CD4-positive, alpha-beta T cell treated with Interleukin-4 for 1 hour (primary cell): ENCODE data around the gene ATP6V0D1.

ENCODE experiments used
- DNase-seq, 2 donors: peaks; one replicate each; pipeline ENCODE4 v3.0.0-alpha.2; 2020 to 2022

The ATP6V0D1 gene

DNA sequence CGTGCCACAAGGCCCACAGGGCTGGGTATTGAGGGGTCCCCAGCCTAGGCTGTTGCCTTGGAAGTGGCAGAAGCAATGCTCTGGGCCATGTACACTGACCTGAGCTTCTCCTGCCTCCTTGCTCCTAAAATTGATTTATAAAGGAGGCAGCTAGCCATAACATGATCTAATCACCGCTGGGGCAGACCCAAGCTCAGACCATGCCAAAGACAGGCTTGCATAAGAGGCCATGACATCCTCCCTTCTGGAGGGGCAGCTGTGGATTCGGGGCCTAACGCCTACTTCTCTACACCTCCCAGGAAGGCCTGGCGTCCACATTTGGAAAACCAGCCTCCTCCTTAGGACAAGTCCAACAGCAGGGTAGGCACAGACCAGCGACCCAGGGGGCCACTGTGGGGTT, 37.7 kb downstream of the ATP6V0D1 start:
- DNase-seq = no peak

DNA sequence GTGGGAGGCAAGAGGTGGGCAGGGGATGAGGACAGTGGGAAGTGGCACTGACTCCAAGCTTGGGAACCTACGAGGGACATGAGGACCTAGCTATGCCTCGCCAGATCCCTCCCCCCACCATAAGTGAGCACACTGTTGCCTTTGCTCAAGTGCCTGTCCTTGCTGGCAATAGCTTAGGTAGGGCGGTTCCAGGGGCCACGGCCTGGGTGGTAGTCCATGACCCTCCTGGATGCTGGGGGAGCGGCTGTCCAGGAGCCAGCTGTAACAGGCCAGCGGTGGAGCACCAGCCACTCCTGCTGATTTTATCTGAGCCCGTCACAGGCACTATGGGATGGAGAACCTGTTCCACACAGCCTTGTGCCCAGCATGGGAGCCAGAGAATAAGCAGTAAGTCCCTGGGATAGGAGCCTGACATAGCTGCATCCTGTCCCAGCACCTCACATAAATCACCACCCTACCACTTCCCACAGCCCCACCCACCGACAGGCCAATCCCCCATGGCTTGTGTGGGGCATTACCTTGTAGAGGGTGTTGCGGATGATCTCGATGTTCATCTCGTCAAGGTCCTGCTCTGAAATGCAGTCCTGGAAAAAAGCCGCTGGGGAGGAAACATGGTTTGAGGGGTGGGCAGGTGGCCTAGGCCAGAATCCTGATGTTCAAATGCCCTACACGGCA, 38.2 kb downstream of the ATP6V0D1 start:
- no peak for DNase-seq

DNA sequence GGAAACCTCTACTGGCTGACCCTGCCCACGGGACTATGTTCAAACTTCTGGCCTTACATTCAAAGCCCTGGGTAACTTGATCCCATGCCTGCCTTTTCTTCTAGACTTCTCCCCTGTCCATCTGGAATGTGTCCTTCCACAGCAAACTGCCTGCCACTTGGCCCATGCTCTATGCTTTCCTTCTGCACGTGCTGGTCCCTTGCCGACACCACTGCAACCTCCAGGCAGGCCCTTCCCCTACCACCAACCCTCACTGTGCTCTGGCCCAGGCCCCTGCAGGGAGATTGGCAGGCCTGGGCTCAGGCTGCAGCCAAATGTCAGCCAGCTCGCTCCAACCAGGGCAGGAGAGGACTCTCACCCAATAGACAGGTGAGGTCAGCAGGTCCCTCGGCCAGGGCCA, 39.0 kb downstream of the ATP6V0D1 start:
- no peak for DNase-seq

DNA sequence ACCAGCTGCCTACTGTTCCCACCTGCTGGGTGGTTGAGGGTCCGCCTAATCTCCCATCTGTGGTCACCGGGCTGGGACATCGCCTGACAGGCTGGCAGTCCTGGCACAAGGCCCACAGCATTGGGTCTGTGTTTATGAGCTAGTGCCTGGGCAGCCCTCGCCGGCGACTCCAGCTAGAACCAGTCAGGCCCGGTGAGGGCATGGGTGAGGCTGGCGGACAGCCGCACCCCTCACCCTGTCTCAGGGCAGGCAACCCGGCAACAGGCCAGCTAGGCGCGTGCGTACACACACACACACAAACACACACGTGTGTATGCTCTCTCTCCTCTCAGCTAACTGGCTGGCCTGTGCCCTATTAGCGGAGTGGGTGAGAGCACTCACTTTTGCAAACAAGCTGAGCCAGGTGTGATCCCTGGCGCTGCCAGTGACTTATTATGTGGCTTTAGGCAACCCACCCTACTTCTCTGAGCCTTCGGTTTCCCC, 39.6 kb downstream of the ATP6V0D1 start:
- DNase-seq = no peak

DNA sequence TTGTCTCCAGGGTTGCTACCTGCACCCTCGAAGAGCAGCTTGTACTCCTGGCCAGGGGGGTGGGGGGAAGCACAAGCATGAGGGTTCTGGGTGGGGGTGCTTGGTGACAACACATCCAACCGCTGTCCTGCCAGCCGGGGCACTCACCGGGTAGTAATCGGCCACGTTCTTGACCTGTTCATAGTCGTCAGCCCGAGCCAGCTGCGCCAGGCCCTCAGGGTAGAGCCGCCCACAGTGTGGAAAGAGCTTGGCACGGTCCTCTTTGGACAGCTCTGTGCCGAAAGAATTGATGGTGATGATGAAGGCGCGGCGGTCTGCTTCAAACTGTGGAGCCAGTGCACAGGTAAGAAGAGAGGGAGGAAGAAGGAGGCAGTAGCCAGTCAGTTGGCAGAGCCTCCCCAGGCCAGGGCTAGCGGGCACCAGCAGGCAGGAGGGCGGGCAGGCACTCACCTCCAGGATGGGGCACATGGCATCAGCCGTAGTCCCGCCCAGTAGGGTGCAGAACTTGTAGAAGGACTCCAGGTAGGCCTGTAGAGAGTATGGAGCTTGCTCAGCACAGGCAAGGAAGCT, 42.0 kb downstream of the ATP6V0D1 start:
- DNase-seq = no peak

DNA sequence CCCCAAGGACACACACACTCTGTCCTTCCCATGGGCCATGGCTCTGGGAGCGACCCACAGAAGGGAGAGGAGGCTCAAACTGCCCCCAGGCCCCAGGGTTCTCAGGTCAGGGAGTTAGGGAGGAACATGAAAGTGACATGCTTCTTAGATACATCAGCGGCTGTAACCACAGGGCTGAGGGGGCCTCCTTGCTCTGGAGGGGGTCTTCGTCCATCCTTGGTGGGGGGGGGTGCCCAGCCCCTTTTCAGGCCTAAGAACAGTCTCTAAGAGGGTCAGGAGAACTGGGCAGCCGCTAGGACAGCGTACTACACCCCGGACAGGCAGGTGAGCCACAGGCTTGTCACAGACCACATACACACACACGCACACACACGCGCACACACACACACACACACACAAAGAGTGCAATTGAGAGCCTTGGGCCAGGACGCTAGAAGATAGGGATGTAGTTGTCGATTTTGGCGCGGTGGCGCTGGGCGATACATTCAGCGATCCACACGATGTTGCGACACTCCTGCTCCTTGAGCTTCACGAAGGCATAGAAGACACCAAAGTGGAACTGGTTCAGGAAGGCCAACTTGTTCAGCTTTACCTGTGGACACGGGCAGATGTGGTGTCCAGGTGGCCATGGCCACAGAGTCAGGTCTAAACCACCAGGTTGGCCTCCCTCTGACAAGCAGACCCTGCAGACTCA, 42.7 kb downstream of the ATP6V0D1 start:
- no peak for DNase-seq

DNA sequence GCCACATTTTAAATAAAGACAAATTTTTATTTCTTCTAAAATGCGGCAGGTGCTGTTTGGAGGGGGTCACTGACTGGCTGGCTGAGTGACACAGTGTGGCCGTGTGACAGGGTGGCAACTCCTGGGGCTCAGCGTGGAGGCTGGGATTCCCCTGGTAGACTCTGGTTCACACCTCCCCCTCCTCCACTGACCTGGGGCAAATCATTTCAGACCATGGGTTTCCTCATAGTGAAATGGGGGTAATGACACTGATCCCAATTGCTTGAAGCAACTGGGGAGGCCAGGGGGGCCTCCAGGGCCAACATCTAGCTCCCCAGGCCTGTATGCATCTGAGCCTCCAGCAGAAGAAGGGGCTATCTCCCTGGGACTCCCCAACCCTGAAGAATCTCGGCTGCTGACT, 43.4 kb downstream of the ATP6V0D1 start:
- DNase-seq = no peak

DNA sequence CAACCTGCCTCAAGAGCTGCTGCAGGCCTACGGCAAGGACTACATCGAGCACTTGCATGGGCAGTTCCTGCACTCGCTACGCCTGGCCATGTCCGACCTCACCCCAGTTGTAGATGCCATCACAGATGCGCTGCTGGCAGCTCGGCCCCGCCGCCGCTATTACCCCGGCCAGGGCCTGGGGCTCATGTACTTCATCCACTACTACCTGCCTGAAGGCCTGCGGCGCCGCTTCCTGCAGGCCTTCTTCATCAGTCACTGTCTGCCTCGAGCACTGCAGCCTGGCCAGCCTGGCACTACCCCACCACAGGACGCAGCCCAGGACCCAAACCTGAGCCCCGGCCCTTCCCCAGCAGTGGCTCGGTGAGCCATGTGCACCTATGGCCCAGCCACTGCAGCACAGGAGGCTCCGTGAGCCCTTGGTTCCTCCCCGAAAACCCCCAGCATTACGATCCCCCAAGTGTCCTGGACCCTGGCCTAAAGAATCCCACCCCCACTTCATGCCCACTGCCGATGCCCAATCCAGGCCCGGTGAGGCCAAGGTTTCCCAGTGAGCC, 44.2 kb downstream of the ATP6V0D1 start:
- no peak for DNase-seq

DNA sequence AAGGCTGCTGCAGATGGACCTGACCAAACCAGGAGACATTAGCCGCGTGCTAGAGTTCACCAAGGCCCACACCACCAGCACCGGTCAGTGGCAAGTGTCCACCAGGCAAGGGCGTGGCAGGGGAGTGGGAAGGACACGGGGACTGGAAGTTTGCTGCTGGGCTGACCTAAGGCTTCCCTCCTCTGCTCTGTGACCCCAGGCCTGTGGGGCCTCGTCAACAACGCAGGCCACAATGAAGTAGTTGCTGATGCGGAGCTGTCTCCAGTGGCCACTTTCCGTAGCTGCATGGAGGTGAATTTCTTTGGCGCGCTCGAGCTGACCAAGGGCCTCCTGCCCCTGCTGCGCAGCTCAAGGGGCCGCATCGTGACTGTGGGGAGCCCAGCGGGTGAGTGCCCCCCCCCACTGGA, 45.2 kb downstream of the ATP6V0D1 start:
- no peak for DNase-seq

DNA sequence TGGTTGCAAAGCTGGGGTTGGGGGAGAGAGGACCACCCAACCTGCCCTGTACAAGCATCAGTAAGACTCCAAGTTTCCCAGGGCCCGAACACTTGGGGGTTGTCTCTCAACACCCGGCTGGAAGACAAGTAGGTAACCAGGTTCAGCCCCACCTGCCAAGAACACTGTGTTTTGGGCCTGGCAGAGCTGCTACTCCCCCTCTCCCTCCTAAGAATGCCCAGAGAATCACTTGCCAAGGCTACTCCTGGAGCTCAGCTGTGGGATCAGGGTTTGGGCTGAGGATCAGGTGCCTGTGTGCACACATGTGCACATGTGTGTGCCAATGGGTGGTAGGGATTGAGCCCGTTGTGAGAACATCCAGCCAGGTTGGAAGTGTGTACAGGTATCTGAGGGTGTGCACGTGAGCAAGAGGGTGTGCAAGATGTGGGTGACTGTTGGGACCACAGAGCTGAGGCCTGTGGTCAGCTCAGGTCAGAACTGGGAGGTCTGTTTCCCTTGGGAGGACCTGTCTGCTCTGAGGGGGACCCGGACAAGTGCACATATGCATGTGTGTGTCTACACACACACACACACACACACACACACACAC, 47.7 kb downstream of the ATP6V0D1 start:
- DNase-seq = no peak

DNA sequence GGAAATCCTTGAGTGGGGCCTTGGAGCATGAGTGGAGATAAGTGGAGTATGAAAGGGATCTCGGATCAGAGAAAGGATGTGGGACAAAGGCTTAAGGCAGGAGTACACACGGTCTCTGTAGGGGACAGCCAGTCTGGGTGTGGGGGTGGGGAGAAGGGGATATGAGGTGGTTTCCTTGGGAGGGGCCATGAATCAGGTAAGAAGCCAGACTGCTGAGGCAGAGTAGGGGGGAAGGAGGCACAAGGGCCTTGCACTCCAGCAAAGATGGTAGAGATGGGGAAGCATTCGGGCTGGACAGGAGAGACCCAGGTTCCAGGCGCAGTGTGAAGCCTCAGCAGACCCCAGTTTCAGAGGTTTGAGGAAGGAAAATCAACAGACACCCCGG, 48.5 kb downstream of the ATP6V0D1 start:
- no peak for DNase-seq

DNA sequence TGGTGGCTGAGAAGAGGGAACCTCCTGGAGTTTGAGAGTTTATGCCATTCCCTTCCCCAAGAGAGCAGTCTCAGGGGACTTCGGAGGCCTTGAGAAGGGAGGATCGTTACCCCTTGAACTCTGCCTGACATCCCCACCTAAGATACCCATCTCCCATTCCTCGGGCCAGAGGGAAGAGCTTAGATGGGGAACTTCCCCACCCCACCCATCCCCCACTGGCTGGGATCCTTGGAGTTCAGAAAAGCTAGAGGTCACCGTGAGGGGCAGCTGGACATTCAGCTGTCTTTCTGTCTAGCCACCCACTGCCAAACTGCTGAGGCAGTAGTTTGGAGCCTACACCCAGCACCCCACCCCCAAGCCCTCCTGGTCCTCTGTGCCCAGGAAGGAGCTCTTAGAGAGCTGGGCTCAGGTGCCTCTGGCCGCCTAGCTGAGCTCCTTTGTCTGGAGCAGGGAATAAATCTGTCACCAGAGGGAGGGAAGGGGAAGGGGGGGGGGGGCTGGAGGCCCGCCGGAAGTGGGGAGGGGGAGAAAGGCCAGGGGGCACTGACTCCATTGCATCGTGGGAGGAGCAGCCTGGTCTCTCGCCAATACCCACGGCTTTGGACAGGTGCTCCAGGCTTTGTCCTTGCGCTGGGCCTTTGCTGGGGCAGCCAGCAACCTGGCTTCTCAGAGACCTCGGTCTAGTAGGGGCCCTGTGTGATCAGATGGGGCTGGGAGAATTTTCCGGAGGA, 49.0 kb downstream of the ATP6V0D1 start:
- DNase-seq = no peak

DNA sequence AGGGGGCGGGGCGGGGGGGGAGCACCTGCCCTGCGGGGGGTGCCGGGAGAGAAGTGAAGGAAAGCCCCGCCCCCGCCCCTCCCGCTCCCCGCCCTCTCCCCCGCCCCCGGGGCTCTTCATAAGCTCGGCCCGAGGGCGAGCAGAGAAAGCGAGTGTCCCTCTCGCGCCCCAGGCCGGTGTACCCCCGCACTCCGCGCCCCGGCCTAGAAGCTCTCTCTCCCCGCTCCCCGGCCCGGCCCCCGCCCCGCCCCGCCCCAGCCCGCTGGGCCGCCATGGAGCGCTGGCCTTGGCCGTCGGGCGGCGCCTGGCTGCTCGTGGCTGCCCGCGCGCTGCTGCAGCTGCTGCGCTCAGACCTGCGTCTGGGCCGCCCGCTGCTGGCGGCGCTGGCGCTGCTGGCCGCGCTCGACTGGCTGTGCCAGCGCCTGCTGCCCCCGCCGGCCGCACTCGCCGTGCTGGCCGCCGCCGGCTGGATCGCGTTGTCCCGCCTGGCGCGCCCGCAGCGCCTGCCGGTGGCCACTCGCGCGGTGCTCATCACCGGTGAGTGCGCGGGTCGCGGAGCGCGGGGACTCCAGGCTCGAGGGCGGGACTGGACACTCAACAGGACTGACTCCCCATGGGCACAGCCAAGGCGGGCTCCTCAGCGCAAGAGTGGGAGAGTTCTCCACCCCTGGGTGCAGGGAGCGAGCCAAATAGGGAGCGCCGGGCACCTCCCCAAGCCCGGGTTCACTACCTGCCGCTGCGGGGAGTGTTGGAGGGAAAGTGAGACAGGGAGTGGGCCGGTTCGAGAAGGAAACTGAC, 49.8 kb downstream of the ATP6V0D1 start, which contains the start of gene HSD11B2:
HSD11B2 (plus strand) TSS at position 145 of the 798 bp plus-strand sequence; CDS start at position 273, 128 bp downstream.
- peak in 1 of 2 donors; percentile 25 for DNase-seq

DNA sequence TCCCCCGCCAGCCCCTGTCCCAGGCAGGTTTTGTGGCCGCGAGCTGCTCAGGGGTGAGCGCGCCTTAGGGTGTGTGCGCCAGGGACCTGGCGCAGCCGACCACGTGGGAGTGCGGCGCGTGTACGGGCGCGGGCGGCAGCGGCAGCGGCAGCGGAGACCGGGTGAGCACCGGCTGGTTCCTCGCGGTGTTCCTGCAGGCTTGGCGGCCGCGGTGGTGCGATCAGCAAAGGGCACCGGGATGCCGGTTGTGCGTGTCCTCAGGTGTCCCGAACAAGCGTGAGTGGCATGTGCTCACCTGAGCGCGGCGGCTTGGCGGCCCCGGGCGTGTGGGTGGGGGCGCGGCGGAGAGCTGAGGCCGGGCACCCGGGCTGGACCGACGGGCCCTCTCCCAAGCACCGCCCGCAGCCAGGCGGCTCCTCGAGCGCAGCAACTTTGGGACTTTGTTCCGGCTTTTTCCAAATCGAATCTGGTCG, 50.4 kb downstream of the ATP6V0D1 start:
- no peak for DNase-seq

DNA sequence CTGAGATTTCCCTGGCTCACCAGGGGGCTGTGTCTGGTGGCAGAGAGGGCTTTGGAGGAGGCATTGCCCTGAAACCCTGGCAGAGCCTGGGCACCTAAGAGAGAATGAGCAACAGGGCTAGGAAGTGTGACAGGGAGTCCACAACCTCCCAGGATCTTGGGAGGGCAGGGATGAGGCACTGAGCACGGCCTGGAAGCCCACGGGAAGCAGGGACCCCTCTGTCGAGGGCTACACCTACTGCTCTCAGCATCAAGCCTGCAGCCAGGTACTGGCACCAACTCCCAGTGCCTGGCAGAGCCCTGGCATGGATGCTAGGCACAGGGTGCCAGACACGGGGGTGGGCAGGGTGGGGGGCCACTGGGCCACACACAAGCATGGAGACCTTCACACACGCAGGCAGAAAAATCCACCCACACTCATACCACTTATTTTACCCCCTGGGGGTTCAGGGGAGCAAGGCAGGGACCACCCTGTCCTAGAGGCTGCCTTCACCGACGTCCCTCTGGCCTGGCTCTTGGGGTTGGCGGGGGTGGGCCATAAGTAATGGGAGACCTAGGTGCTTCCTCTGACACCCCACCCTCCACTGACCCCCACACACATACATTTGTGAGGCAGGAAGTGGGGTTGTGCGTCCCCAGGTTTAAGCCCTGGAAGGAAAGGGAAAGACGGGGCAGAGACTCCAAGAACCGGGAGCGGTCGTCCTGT, 51.0 kb downstream of the ATP6V0D1 start:
- no peak for DNase-seq

DNA sequence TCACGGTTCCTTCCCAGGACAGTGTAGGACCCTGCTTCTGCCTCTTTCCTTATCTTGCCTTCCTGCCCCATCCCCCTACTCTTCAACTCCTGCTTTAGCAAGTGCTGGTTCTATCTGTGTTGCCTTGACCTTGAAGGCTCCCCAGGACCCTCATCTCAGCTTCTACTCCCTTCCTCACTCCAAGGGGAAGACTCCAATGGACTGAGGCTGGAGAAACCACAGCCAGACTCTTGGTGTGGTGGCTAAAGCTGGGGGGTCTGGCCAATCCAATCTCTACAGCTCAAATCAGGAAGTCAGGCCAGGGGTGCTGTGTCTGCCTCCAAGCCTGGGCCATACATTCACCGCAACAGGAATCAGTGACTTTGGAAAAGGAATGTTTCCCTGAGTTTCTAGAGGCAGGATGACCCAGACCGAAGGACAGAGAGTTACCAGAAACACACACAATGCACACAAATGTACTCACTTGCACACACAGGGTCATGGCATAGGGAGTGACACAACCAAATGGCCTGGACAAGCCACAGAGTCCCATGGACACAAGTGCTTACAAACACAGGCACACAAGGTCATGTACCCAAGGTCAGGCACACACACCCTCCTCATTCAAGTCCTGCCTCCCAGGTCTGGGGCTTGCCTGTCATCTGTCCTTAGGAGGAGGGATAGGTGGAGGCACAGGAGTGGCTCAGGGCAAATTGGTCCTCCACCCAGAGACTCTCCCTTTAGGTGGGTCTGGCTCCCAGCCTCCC, 51.7 kb downstream of the ATP6V0D1 start:
- DNase-seq = no peak

DNA sequence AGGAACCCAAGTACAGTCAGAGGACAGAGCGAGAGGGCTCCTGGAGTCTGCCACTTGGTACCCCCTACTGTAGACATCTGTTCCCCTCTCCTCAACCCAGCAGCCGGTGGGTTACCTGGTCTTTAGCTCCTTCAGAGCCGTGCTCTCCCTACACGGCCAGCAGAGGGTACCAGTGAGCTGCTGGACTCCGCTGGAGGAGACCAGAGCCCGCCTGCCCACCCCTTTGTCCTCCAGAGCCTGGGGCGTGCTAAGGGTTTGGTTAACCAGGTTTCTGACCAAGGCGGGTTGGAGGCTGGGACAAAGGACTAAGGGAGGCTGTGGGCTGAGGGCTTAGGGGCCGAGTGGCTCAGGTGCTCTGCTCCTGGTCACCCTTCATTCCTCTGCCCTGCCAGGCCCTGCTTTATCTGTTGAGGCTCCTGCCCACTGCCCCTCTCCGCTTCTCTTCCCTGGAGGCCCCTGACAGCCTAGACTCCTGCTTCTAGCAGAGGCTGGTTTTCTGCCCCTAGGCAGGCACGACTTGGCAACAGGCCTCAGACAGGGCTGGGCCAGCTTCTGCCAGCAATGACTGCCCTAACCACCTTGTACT, 52.7 kb downstream of the ATP6V0D1 start:
- DNase-seq = peak; percentile 52 to 57

DNA sequence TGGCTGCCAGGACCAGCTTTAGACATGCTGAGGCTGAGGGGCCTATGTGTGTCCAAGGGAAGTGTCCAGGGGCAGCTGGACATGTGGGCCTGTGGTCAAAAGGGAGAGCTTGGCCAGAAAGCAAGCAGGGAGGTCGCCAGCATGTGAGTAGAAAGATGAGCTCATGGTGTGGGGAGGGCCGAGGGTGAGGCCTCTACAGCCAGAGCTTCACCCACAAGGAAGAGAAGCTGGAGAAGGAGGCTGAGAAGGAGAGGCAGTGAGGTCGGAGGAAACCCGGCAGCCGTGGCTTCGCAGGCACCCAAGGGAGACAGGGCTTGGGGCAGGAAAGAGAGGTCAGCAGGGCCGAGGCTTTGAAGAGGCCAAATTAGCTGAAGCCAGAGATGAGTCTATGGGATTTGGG, 54.0 kb downstream of the ATP6V0D1 start:
- DNase-seq = no peak

DNA sequence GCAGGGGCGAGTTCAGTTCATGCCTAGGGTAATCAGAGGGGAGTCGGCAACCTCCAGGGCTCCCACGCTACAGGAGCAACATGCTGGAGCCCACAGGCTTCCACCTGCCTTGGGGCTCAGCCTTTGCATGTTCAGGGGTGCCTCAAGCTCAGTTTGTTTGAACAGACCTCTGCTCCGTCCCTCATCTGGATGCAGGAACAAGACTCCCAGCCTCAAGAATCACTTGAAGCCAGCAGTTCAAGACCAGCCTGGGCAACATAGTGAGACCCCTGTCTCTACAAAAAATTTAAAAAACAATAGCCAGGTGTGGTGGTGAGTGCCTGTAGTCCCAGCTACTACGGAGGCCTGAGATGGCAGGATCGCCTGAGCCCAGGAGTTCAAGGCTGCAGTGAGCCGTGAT, 54.9 kb downstream of the ATP6V0D1 start:
- no peak for DNase-seq

DNA sequence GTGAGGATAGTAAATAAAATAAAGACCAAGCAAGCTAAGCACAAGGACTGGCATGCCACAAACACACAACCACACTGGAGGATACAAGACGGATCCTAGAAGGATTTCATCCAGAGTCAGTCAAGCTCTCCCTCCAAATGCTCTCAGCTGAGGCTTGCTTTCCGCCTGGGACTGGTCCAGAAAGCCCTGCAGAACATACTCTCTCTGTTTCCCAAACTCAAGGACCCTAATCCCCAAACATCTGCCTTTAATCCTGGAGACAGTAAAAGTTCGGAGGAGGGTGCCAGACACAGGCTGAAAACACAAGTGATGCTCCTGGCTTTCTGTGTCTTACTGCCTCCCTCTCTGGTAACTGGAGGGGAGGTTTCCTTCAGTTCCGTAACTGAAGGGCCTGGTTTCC, 55.4 kb downstream of the ATP6V0D1 start:
- DNase-seq = no peak
